Measurements from ENCODE around the gene MARK4. TPM values are rescaled to one million over a fixed set of nuclear protein-coding genes. Genes with fewer than 3 reads are reported as not detected.
"Not testable (repeated sequence)": the region's sequence is repeated elsewhere in the genome, so short reads cannot be mapped to it uniquely, and the experiment has no call there.

The MARK4 gene
- 5.3 and 9.2 TPM in 2 replicates for total RNA-seq (2014; rRNA removed; shearing (Covaris generic))
- 18.7 and 21.6 TPM in 2 replicates for polyA plus RNA-seq (2015; cell fraction: cytosol; rRNA removed)
- 11.9 and 13.9 TPM in 2 replicates for polyA plus RNA-seq (2015; cell fraction: nucleus; rRNA removed)

- peak; percentile 20 for DNase-seq (ENCODE audit: low read depth)
Measured at GRCh38 chr19:45250832-45251451, at the start of gene MARK4. MARK4 (plus strand) TSS chr19:45251271; CDS start chr19:45251589, 318 bp downstream.

- no peak for DNase-seq (ENCODE audit: low read depth)
Measured at GRCh38 chr19:45202637-45203036, 48.4 kb upstream of the MARK4 start.

- DNase-seq (ENCODE audit: low read depth): no peak
Measured at GRCh38 chr19:45205810-45206209, 45.3 kb upstream of the MARK4 start.

GRCh38 chr19:45206328-45206727 lies 44.7 kb upstream of the MARK4 start:
- DNase-seq (ENCODE audit: low read depth): no peak

- no peak for DNase-seq (ENCODE audit: low read depth)
Measured at GRCh38 chr19:45211751-45212381, 39.2 kb upstream of the MARK4 start.

- DNase-seq (ENCODE audit: low read depth): no peak
Measured at GRCh38 chr19:45213031-45213430, 38.0 kb upstream of the MARK4 start.

GRCh38 chr19:45215391-45216191 lies 35.5 kb upstream of the MARK4 start:
- DNase-seq (ENCODE audit: low read depth): no peak

- no peak for DNase-seq (ENCODE audit: low read depth)
Measured at GRCh38 chr19:45216667-45217066, 34.4 kb upstream of the MARK4 start.

GRCh38 chr19:45217193-45217956 lies 33.7 kb upstream of the MARK4 start:
- DNase-seq (ENCODE audit: low read depth): no peak

GRCh38 chr19:45217957-45218334 lies 33.1 kb upstream of the MARK4 start:
- DNase-seq (ENCODE audit: low read depth): no peak

GRCh38 chr19:45218426-45218825 lies 32.6 kb upstream of the MARK4 start:
- no peak for DNase-seq (ENCODE audit: low read depth)

- DNase-seq (ENCODE audit: low read depth): no peak
Measured at GRCh38 chr19:45218911-45219743, 31.9 kb upstream of the MARK4 start.

- no peak for DNase-seq (ENCODE audit: low read depth)
Measured at GRCh38 chr19:45222724-45223123, 28.3 kb upstream of the MARK4 start.

- no peak for DNase-seq (ENCODE audit: low read depth)
Measured at GRCh38 chr19:45223879-45224278, 27.2 kb upstream of the MARK4 start.

GRCh38 chr19:45224645-45225044 lies 26.4 kb upstream of the MARK4 start:
- DNase-seq (ENCODE audit: low read depth): no peak

- DNase-seq (ENCODE audit: low read depth): not testable (repeated sequence)
Measured at GRCh38 chr19:45229056-45229455, 22.0 kb upstream of the MARK4 start.

GRCh38 chr19:45231891-45232290 lies 19.2 kb upstream of the MARK4 start:
- DNase-seq (ENCODE audit: low read depth): no peak

GRCh38 chr19:45234089-45234869 lies 16.8 kb upstream of the MARK4 start:
- no peak for DNase-seq (ENCODE audit: low read depth)

- DNase-seq (ENCODE audit: low read depth): no peak
Measured at GRCh38 chr19:45235485-45235884, 15.6 kb upstream of the MARK4 start.

GRCh38 chr19:45238556-45238955 lies 12.5 kb upstream of the MARK4 start:
- no peak for DNase-seq (ENCODE audit: low read depth)
